Right atrium auricular region (tissue), 2 donors: Measurements from ENCODE around the gene SLFN14. TPM values are rescaled to one million over a fixed set of nuclear protein-coding genes. Genes with fewer than 3 reads are reported as not detected.

Source experiments
- DNase-seq: peaks from one replicate; pipeline ENCODE4 v3.0.0-alpha.2; 2019; ENCODE audit warnings: low spot score
- H3K27ac ChIP-seq, 2 donors: fragments of 200-600 bp; sonication (generic); 1 replicate in 1 of 2; 2 replicates in 1 of 2; pipeline ENCODE4 v1.5.1; 2016 to 2019
- H3K27me3 ChIP-seq, 2 donors: fragments of 200-600 bp; sonication (generic); one replicate each; pipeline versions ENCODE4 v1.5.1 to v1.6.0; 2017 to 2019
- H3K36me3 ChIP-seq: fragments of 200-600 bp; sonication (generic); one replicate; pipeline ENCODE4 v1.5.1; 2016
- H3K4me1 ChIP-seq, 2 donors: fragments of 200-600 bp; sonication (generic); one replicate each; pipeline versions ENCODE4 v1.5.1 to v1.6.0; 2017 to 2019
- H3K4me3 ChIP-seq, 2 donors: fragments of 200-600 bp; sonication (generic); 1 replicate in 1 of 2; 2 replicates in 1 of 2; pipeline ENCODE4 v1.5.1; 2017 to 2019; ENCODE audit warnings: mild to moderate bottlenecking in 1 of 2, moderate library complexity in 1 of 2
- H3K9me3 ChIP-seq, 2 donors: fragments of 200-600 bp; sonication (generic); one replicate each; pipeline ENCODE4 v1.5.1; 2019
- CTCF ChIP-seq, 2 donors: fragments of 200-600 bp; sonication (generic); IDR thresholded peaks; one replicate each; pipeline ENCODE4 v1.5.1; 2019; ENCODE audit warnings: antibody characterized with exemption in 2 of 2
- total RNA-seq, 2 donors: library from RNA; depleted of rRNA; stranded (reverse); fragments of >200 nt; gene quantifications; one replicate each; pipeline ENCODE4 v1.1.0, GENCODE V29; 2016

SLFN14 gene
- total RNA-seq, 2 donors from 2014 or later, result not detected

GRCh38 chr17:35596530-35597233 is 36.1 kb upstream of the SLFN14 start:
- no peaks in the 10 kb centered on the region for H3K27me3 ChIP-seq
- no peak overlapping the region for H3K27ac ChIP-seq
- H3K9me3 ChIP-seq, result no peaks in the 10 kb centered on the region
- H3K36me3 ChIP-seq, result peaks cover 64% of the 10 kb centered on the region
- peaks cover 0 to 6% of the 10 kb centered on the region in 2 donors for H3K4me1 ChIP-seq
- TF ChIP-seq CTCF (IDR thresholded peaks at IDR 0.05), result no peak
- no peak for DNase-seq
- H3K4me3 ChIP-seq, result no peak overlapping the region

DNA sequence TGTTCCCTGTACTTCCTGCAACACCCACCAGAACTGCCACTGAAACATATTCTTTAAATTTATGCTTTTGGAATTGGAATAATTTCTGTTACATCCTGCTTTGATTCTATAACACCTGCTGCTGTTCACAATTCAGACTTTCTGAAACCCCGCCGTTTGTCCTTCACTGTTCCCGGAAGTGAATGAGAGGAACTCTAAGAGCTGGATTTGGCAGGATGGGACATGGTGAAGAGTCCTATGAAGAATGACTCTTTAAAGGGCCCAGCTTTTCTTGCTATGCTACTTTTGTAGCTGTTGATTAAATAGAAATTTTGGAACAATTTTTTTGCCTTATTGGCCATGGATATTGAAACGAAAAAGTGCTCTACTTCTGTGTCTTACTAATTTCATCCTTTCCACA is 35.5 kb upstream of the SLFN14 start:
- no peaks in the 10 kb centered on the region for H3K9me3 ChIP-seq
- peaks cover 58% of the 10 kb centered on the region for H3K36me3 ChIP-seq
- H3K27ac ChIP-seq, result no peak overlapping the region
- no peaks in the 10 kb centered on the region for H3K27me3 ChIP-seq
- no peak overlapping the region for H3K4me3 ChIP-seq
- no peak for TF ChIP-seq CTCF (IDR thresholded peaks at IDR 0.05)
- peaks cover 0 to 12% of the 10 kb centered on the region in 2 donors for H3K4me1 ChIP-seq
- DNase-seq, result no peak

GRCh38 chr17:35588196-35588920 is 27.7 kb upstream of the SLFN14 start:
- H3K9me3 ChIP-seq, result no peaks in the 10 kb centered on the region
- H3K27ac ChIP-seq, result peak overlapping the region; percentile 92 to 94
- no peak for TF ChIP-seq CTCF (IDR thresholded peaks at IDR 0.05)
- H3K27me3 ChIP-seq, result no peaks in the 10 kb centered on the region
- H3K36me3 ChIP-seq, result no peaks in the 10 kb centered on the region
- peaks cover 0 to 33% of the 10 kb centered on the region in 2 donors for H3K4me1 ChIP-seq
- DNase-seq, result no peak
- peak overlapping the region; percentile 64 to 79 for H3K4me3 ChIP-seq

DNA sequence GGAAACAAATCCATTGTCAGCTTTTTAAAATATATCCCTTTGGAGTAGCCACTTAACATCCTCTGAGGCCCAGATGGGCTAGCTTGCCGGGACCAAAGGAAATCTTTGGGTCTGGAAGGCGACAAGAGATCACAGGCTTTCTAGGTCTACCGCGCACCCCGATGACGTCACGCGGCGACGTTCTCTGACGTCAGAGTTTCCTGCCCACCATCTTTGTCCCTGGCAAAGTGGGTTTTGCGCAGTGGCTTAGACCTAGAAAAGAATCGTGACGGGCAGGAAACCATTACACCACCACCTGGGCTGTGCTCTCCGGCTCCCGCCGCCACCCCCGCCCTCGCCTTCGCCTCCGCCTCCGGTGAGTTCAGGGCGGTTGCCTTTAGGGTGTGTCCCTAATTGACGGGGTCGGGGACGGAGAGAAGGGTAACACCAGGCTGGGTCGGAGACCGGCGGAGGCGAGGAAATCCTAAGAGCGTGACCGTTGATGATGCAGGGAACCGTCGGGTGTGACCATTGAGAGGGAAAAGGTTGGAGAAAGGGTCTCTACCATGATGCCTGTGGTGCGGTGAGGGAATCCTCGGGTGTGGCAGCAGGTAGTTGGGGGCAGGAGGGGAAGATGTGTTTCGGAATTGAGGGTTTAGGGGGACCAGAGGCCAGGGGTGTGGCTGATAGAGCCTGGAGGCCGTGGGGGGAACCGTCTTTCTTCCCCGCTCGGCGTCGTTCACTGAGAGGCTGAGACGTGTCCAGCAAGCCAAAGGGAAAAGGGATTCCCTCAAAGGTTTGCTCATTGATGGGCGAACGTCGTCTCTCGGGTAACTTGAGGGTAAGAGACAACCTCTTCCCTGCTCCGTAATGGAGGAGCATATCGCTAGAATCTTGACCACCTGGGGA is 26.7 kb upstream of the SLFN14 start, which contains the start of gene AP2B1:
Gene AP2B1 (plus strand): TSS at position 249 of the 888 bp plus-strand sequence. CDS start 6,709 bp downstream, outside the sequence.
- Histone ChIP-seq H3K27ac (peak within 1 kb of the TSS; percentile 92 to 94), H3K4me3 (peak within 1 kb of the TSS; percentile 64 to 79), H3K27me3 (no peaks in the 10 kb centered on the region), H3K4me1 (peaks cover 0 to 33% of the 10 kb centered on the region in 2 donors), H3K9me3 (no peaks in the 10 kb centered on the region), H3K36me3 (no peaks in the 10 kb centered on the region)
- TF ChIP-seq CTCF (IDR thresholded peaks at IDR 0.05), result no peak
- DNase-seq, result peak; percentile 98

DNA sequence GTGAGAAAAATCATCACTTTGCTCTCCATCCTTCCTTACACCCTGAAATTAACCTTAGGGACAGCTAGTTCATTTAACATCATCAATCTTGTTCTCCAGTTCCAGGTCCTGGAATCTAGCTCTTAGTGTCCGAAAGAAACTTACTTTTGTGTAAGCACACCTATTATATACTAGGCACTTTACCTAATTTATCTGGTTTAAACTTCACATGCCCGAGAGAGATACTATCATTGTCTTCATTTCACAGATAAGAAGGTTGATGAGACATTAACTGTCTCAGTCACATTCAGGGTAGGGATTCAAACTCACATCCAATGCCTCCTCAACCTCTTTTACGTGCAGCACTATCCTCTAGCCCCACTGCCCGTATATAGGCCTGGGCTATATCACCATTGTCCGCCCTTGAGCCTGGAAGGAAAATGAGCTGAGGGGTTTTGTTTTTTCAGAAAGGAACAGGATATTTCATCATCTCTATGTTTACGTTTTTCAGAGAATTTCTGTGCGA is 26.0 kb upstream of the SLFN14 start:
- H3K4me1 ChIP-seq, result peaks cover 0 to 30% of the 10 kb centered on the region in 2 donors
- H3K36me3 ChIP-seq, result no peaks in the 10 kb centered on the region
- H3K27me3 ChIP-seq, result no peaks in the 10 kb centered on the region
- TF ChIP-seq CTCF (IDR thresholded peaks at IDR 0.05), result no peak
- H3K9me3 ChIP-seq, result no peaks in the 10 kb centered on the region
- peak overlapping the region; percentile 92 to 94 for H3K27ac ChIP-seq
- peak overlapping the region; percentile 64 to 79 for H3K4me3 ChIP-seq
- no peak for DNase-seq
